HG03520 (cell line): ENCODE measurements around the gene MLLT10.

Experiments
- ATAC-seq: cut with Tn5 transposase; IDR thresholded peaks from one replicate; pipeline ENCODE4 v1.9.1; 2021; ENCODE audit warnings: mild to moderate bottlenecking, moderate library complexity; ENCODE audit not compliant: unreplicated experiment

The MLLT10 gene

DNA sequence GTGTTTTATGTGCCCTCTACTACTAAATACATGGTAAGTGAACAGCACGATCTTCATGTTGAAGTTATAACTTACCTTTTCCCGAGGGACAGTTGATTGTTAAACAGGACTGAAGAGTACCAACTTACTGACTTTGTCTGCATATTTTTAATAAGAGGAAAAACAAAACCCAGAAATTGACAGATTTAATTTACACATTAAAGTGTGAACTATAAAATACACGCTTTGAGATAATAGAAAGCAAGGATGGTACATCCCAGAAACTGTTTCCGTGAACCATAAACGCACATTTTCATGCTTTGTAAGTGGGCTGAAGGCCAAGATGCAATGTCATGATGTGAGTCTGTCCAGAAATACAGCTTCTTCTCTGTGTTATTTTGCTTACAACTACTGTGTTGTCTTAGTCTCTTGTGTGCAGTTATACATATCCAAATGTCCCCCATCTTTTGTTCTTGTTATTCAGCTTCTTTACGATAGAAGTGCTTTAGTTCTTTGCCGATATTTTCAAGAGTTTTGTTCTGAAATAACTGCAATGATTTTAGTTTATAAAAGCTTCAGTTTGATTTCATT lies 190.1 kb downstream of the MLLT10 start:
- ATAC-seq: no peak

DNA sequence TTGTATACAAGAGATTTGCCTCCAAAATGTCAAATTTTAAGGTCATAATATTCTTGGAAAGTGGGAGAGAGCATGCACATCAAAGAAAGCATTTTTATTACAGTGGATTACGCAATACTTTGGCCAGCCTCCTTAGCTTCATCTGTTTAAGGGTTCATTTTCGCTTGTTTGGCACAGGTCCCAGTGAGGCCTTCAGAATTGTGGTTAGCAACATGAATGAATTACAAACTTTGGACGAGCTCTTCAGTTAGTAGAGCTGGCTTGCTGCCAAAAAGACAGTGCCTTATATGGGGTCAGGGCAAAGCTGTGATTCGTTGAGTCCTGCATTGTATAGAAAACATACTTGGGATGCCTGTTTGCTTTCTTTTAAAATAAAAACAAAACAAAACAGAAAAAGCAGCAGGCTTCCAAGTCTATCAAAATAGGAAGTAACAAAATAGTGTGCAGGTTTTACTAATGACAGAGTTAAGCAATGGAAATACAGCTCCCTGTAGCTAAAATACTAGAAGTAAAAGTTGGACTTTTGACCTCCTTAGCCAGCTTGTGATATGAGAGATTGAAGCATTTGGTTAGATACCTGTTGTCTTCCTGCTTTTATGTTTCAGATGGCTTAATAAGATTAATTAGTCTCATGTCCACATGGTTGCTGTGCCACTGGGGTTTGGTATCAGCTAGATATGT lies 190.8 kb downstream of the MLLT10 start:
- no peak for ATAC-seq

DNA sequence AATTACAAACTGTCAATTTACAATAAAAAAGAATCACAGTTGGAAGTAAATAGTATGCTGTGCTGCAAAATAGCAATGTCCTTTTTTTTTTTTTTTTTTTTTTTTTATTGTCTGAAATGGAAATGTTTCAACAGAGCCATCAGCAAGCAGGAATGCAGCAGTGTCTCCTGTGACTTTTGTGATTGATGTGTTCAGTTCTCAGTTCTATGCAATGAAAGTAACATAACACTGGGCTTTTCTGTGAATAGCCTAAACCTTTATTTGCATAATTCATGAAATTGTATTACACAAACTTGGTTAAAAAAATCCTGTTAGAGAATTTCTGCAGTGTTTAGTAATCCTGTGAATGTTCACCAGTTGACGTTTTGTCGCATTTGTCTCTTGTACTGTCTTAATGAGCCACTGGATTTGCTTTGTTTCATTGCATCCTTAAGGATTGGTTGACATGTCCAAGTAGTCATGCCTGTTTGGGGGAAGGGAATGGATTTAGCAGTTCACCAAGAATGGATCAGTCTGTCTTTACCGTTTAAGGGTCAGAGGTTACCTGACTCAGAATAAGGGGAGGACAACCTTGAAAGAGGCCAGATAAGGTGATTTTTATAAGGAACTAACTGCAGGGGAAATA lies 192.7 kb downstream of the MLLT10 start:
- no peak for ATAC-seq

GRCh38 chr10:21727452-21728168 lies 193.6 kb downstream of the MLLT10 start:
- ATAC-seq: no peak

DNA sequence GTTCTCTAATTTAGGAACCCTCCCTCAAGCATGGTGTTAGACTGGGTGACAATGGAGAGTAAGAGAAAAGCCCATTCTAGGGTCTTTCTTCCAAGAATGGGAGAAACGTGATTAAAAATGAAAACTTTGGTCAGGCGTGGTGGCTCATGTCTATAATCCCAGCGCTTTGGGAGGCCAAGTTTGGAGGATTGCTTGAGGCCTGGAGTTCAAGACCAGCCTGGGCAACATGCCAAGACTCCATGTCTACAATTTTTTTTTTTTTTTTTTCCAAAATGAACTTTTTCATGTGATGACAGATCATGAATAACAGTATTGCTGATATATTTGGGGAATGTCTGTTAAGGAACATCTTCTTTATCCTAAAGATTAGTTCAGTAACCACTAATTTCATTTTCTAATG lies 194.6 kb downstream of the MLLT10 start:
- no peak for ATAC-seq

DNA sequence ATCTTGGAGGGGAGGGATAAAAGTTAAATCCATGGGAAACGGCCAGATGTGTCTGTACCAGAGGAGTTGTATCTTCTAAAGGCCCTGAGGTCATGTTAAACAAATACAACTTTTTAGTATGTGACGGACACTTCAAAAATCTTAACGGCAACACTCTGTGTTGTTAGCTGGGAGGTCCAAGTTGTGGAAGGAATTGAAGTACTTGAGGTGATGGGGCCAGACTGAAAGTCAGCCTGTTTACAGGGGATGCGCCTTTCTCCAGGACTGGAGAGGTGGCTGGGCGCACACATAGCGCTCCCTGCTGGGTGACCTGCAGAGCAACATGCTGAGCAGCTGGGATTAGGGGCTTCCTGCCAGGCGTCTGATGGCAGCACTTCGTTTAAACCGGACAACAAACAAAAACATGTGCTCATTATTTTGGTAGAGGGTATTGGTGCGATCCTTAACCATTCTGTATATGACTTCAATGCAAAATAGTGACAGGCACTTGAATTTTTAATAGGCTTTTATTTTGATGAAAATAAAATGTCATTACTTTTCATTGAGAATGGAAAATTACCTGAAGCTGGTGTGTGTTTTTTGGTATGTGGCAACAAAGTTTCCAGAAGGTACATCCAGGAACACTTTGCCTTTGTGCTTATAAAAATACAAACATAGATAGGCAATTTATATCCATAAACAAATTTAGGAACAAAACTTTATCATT lies 198.2 kb downstream of the MLLT10 start:
- ATAC-seq: peak; percentile 91

DNA sequence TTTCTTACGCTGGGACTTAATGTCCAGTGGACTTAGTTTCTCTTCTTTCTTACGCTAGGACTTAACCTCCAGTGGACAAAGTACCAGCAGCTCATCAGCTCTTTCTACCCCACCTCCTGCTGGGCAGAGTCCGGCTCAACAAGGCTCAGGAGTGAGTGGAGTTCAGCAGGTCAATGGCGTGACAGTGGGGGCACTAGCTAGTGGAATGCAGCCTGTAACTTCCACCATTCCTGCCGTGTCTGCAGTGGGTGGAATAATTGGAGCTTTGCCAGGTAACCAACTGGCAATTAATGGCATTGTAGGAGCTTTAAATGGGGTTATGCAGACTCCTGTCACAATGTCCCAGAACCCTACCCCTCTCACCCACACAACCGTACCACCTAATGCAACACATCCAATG lies 199.7 kb downstream of the MLLT10 start:
- ATAC-seq: no peak

GRCh38 chr10:21737106-21737505 lies 203.1 kb downstream of the MLLT10 start:
- ATAC-seq: no peak

GRCh38 chr10:21740989-21741388 lies 207.0 kb downstream of the MLLT10 start:
- ATAC-seq: no peak

- no peak for ATAC-seq
Measured at GRCh38 chr10:21742740-21743412, 208.8 kb downstream of the MLLT10 start.

DNA sequence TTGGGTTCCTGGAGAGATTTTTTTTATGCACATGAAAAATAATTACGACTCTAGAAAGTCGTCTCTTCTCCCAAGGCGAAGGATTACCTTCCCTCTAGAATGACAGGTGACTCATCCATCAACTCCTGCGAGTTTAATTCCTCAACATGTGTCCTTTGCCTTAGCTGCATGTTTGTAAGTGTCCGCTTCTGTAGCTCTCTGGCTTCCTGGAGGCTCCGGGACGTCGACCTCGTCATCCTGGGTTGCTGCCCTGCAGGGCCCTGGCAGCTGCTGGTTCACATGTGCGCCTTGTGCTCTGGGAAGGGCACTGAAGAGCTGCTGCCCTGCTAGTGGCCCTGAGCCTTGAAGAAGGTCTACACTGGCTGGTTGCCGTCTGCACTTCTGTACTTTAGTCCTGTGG lies 210.2 kb downstream of the MLLT10 start:
- no peak for ATAC-seq

GRCh38 chr10:21746118-21746517 lies 212.1 kb downstream of the MLLT10 start:
- no peak for ATAC-seq

- ATAC-seq: no peak
Measured at GRCh38 chr10:21747809-21748208, 213.8 kb downstream of the MLLT10 start.

DNA sequence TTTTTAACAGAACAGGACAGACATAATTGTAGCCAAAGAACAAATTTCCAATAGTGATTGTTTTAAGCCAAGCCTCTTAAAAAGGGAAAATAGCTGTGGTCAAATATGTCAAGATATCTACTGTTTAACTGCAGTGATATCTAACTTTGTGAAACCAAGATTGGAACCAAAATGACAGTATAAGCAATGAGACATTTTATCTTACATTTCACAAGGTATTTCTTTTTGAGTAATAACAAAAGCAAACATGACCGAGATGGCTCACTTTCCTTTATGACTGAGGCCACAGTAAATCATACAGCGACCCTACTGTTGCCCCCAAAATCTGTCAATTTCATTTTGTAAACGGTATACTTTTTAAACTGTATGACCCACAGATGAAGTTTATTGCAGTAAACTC lies 215.8 kb downstream of the MLLT10 start:
- ATAC-seq: no peak

DNA sequence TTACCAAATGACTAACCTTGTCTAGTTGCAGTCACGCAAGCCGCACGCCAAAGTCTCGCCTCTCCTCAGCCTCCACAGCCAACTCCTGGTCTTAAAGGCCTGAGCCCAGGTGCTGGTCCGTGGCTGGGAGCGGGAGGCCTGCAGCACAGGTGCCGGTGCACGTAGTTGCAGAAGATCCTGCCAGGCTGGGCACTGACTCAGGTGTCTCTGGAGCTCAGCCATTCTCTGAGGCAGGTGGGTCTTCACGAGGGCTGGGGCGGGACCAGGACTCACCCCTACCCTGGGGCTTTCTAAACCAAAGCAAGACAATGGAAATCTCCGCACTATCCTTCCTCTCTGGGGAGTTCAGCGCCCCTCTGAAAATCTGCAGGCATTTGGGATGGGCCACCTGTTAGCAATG lies 216.4 kb downstream of the MLLT10 start:
- no peak for ATAC-seq

DNA sequence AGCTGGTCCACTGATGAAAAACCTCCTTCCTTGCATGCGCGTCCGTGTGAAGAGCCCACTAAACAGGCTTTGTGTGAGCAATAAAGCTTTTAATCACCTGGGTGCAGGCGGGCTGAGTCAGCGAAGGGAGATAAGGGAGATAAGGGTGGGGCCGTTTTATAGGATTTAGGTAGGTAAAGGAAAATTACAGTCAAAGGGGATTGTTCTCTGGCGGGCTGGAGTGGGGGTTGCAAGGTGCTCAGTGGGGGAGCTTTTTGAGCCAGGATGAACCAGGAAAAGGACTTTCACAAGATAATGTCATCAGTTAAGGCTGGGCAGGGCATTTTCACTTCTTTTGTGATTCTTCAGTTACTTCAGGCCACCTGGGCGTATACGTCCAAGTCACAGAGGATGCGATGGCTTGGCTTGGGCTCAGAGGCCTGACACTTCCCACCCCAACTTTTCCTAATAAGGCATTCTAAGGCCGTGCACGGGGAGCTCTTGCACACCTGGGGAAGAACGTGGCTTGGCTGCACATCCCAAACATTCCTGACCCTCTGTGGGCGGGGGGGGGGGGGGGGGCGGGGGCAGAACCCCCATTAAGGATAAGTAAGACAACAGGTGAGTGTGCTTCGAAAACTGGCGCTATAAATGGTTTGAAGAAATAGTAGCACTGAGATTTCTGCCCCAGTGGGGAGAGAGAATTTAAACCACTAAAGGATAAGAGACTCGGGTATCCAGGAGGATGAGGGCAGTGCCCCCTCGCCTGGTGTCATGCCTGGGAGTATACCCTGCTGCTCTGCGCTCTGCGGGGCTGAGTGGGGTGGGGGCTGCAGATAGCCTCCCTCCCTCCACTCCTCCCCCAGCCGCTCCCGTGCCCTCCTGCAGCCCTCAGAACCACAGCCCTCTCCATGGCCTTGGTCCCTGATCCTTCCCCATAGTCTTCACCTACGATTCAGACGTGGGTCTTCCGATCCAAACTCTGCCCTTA lies 217.6 kb downstream of the MLLT10 start:
- no peak for ATAC-seq

DNA sequence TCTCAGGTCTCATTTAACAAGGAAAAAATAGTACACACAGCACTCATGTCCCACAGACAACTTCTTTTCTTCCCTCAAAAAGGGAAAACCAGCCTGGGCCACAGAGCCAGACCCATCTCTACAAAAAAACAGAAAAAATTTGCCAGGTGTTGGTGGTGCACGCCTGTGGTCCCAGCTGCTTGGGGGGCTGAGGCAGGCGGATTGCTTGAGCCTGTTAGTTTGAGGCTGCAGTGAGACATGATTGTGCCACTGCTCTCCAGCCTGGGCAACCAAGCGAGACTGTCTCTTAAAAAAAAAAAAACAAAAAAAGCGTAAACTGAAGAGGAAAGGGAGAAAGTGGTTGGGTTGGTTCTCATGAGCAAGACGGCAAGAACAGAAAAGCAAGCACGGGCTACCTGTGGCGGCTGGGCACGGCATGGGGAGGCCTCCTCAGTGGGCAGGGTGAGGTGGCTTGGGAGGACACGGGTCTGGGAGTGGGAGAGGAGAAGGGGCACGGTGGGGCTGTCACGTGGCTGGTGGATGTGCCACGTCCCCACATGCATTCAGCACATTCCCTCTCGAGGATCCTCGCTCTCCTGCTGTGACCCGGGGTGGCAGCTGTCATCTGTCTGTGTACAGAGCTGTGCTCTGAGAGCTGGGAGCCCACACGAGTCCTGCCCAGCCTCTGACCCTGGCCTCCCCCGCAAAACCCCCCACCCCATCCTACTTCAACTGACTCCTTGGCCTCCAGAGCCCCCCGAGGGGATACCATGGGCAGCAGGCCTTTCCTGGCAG lies 219.7 kb downstream of the MLLT10 start:
- ATAC-seq: no peak

- no peak for ATAC-seq
Measured at GRCh38 chr10:21754410-21755011, 220.5 kb downstream of the MLLT10 start.
